ENCODE data around the gene ZBTB9. TPM values are rescaled to one million over a fixed set of nuclear protein-coding genes. Genes with fewer than 3 reads are reported as not detected.

ZBTB9 gene
- total RNA-seq, 1 experiment from 2014 or later: 18.1 TPM

DNA sequence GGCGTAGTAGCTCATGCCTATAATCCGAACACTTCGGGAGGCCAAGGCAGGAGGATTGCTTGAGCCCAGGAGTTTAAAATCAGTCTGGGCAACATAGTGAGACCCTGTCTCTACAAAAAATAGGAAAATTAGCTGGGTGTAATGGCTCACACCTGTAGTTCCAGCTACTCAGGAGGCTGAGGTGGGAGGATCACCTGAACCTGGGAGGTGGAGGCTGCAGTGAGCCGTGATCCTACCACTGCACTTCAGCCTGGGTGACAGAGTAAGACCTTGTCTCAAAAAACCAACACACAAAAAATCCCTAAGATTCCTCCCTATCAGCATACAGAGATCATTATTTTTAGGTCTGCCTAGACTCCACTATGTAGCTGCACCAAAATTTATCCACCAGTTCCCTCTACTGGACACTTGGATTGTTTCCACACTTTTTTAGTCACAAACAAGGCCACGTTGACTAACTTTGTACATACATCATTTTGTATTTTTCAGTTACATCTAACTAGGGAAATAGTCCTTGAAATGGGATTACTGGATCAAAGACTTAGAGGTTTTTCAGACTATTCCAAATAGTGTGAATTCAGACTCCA, 47.2 kb upstream of the ZBTB9 start:
- H3K27ac Mint-ChIP-seq (ENCODE audit: unreplicated experiment): no peak overlapping the region
- no TSS peak for BruUV-seq (replicated peaks)
- intact Hi-C loops (cut with micrococcal nuclease; ENCODE audit: unreplicated experiment): no loop called here

DNA sequence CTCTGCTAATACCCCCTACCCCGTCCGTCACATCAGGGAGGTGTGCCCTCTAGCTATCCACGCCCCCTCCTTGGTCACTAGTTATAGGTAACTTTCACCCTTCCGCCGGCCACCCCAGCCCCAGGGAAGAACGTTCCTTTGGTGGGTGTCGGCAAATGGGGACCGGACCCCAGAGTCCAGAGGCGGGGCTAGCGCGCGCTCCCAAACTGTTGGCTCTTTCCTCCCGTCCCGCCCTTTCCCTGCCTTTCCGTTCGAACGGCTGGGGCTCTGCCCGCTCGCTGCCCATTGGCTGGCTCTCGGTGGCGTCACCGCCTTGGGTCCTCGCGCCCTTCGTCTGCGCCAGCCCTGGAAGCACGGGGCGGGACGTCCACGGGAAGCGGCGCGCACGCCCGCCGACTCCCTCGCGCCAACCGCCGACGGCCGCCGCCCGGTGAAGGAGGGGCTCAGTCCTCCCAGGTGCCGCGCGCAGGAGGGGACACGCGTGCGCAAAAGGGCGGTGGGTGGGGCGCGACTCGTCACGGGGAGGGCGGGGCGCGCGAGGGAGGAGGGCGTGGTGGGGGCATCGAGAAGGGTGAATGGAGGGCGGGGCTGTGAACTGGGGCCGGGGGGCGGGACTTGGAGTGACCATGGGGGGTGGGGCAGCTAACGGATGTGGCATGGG, 44.2 kb upstream of the ZBTB9 start:
- Mint-ChIP-seq H3K36me3 (ENCODE audit: insufficient read depth, unreplicated experiment) (peaks cover 81% of the 10 kb centered on the region), H3K4me1 (ENCODE audit: low read depth, unreplicated experiment) (peaks cover 18% of the 10 kb centered on the region), H3K27ac (ENCODE audit: unreplicated experiment) (peak overlapping the region; percentile 94), H3K27me3 (ENCODE audit: unreplicated experiment) (no peaks in the 10 kb centered on the region), H3K9me3 (ENCODE audit: low read depth, unreplicated experiment) (no peaks in the 10 kb centered on the region), H3K4me3 (ENCODE audit: low read depth, unreplicated experiment) (peak overlapping the region; percentile 87)
- intact Hi-C loops (cut with micrococcal nuclease; ENCODE audit: unreplicated experiment): no loop called here
- DNase-seq: peak; percentile 100
- CTCF ChIA-PET: interaction anchor here (0.6 to 1.5 kb wide), 9 partner anchors 15 to 236 kb away, joined by 3 to 7 read pairs (median 4); partner anchors contain the start of genes RPS18 and ZBTB22
- TF ChIP-seq, protein P1, sequence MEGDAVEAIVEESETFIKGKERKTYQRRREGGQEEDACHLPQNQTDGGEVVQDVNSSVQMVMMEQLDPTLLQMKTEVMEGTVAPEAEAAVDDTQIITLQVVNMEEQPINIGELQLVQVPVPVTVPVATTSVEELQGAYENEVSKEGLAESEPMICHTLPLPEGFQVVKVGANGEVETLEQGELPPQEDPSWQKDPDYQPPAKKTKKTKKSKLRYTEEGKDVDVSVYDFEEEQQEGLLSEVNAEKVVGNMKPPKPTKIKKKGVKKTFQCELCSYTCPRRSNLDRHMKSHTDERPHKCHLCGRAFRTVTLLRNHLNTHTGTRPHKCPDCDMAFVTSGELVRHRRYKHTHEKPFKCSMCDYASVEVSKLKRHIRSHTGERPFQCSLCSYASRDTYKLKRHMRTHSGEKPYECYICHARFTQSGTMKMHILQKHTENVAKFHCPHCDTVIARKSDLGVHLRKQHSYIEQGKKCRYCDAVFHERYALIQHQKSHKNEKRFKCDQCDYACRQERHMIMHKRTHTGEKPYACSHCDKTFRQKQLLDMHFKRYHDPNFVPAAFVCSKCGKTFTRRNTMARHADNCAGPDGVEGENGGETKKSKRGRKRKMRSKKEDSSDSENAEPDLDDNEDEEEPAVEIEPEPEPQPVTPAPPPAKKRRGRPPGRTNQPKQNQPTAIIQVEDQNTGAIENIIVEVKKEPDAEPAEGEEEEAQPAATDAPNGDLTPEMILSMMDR (IDR thresholded peaks at IDR 0.05; ENCODE audit: unreplicated experiment): no peak
- BruUV-seq (replicated peaks): no TSS peak

More for the DNA sequence above, 47.2 kb upstream of the ZBTB9 start:
- H3K36me3 Mint-ChIP-seq (ENCODE audit: insufficient read depth, unreplicated experiment): peaks cover 82% of the 10 kb centered on the region
- no peak for DNase-seq
- TF ChIP-seq, protein P1 (IDR thresholded peaks at IDR 0.05; ENCODE audit: unreplicated experiment): no peak
- CTCF ChIA-PET: interaction anchor here (0.9 kb wide), 1 partner anchor 89 kb away, joined by 3 read pairs; the partner anchor contains the start of gene ZBTB22
- H3K4me1 Mint-ChIP-seq (ENCODE audit: low read depth, unreplicated experiment): peaks cover 18% of the 10 kb centered on the region
- H3K27me3 Mint-ChIP-seq (ENCODE audit: unreplicated experiment): no peaks in the 10 kb centered on the region
- H3K9me3 Mint-ChIP-seq (ENCODE audit: low read depth, unreplicated experiment): no peaks in the 10 kb centered on the region
- H3K4me3 Mint-ChIP-seq (ENCODE audit: low read depth, unreplicated experiment): no peak overlapping the region

DNA sequence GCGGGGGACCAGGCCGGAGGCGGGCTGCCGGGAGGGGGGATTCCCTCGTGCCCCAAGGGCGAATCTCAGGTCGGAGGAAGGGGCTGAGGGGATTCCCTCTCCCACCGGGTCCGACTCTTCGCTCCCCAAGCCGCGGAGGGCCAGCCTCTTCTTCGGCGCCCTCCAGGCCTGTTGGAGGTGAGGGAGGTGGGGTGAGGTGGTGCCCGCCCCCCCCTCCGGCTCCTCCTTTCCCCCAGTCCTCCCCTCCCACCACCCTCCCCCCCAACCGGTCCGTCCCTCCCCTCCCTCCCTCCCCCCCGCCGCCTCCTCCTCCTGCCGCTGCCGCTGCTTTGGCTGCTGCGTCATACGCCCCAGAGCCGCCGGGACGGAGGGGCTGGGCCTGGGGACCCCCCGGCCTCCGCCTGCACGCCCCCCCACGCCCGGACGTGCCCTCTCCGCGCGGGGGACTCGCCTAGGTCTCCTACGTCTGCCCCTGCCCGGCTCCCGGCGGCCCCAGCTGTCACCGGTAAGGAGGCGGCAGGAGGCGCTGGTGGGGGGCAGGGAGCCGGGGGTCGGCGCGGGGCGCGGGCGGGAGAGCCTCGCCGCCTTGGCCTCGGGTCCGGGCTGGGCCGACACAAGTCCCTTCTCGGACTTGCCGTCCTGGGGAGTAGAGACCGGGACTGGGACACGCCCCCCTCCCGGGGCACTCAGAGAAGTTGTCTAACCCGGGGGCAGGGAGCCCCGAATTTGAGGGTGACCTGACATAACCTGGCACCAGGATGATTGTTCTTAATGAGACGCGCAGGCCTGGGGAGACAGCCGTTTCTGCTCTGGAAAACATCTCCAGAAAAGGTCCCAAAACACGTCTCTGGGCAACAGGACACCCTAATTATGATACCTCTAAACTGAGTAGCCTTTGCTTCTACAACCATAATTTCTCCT, 43.4 kb upstream of the ZBTB9 start, which contains the start of gene PHF1:
Gene PHF1 (plus strand): TSS at position 304 of the 921 bp plus-strand sequence. CDS start 1,250 bp downstream, outside the sequence.
- no peaks in the 10 kb centered on the region for H3K27me3 Mint-ChIP-seq (ENCODE audit: unreplicated experiment)
- intact Hi-C loops (cut with micrococcal nuclease; ENCODE audit: unreplicated experiment): no loop called here
- H3K4me1 Mint-ChIP-seq (ENCODE audit: low read depth, unreplicated experiment): peaks cover 26% of the 10 kb centered on the region
- CTCF ChIA-PET: interaction anchor here (0.6 to 1.5 kb wide), 6 partner anchors 14 to 224 kb away, joined by 3 to 7 read pairs (median 4); partner anchors contain the start of genes RPS18 and ZBTB22
- TF ChIP-seq, protein P1 (IDR thresholded peaks at IDR 0.05; ENCODE audit: unreplicated experiment): no peak
- H3K36me3 Mint-ChIP-seq (ENCODE audit: insufficient read depth, unreplicated experiment): peaks cover 85% of the 10 kb centered on the region
- BruUV-seq (replicated peaks): TSS peak; percentile 35
- no peak for DNase-seq
- H3K4me3 Mint-ChIP-seq (ENCODE audit: low read depth, unreplicated experiment): peak within 1 kb of the TSS; percentile 87
- H3K9me3 Mint-ChIP-seq (ENCODE audit: low read depth, unreplicated experiment): no peaks in the 10 kb centered on the region
- peak within 1 kb of the TSS; percentile 94 for H3K27ac Mint-ChIP-seq (ENCODE audit: unreplicated experiment)

- peaks cover 33% of the 10 kb centered on the region for H3K4me1 Mint-ChIP-seq (ENCODE audit: low read depth, unreplicated experiment)
- H3K4me3 Mint-ChIP-seq (ENCODE audit: low read depth, unreplicated experiment): peak overlapping the region; percentile 87
- no peaks in the 10 kb centered on the region for H3K27me3 Mint-ChIP-seq (ENCODE audit: unreplicated experiment)
- no peak for DNase-seq
- H3K9me3 Mint-ChIP-seq (ENCODE audit: low read depth, unreplicated experiment): no peaks in the 10 kb centered on the region
- no TSS peak for BruUV-seq (replicated peaks)
- CTCF ChIA-PET: no interaction called here
- H3K27ac Mint-ChIP-seq (ENCODE audit: unreplicated experiment): peak overlapping the region; percentile 53
- intact Hi-C loops (cut with micrococcal nuclease; ENCODE audit: unreplicated experiment): no loop called here
- TF ChIP-seq, protein P1 (IDR thresholded peaks at IDR 0.05; ENCODE audit: unreplicated experiment): no peak
- H3K36me3 Mint-ChIP-seq (ENCODE audit: insufficient read depth, unreplicated experiment): peaks cover 85% of the 10 kb centered on the region
These were observed 42.8 kb upstream of the ZBTB9 start for GRCh38 chr6:33411632-33412005.

Measured in Calu3 (cell line).